ENCODE measurements around the gene RAB9A. TPM values are rescaled to one million over a fixed set of nuclear protein-coding genes. Genes with fewer than 3 reads are reported as not detected.
"Not testable (repeated sequence)": the region's sequence is repeated elsewhere in the genome, so short reads cannot be mapped to it uniquely, and the experiment has no call there.

Gene RAB9A
- total and polyA plus RNA-seq, 2 of the 8 experiments (the other 6 are each of a cell fraction or from before 2014, with no cell fraction given): 21.8 to 34.0 TPM

- not testable (repeated sequence) for H3K4ac ChIP-seq (replicated peaks; ENCODE audit: insufficient read length, low read depth, low read length); DNase-seq (ENCODE audit: low read depth in 1 of 2, low spot score in 2 of 2); H3K23ac ChIP-seq (ENCODE audit: insufficient read length); H3K4me3 ChIP-seq (ENCODE audit: extremely low read depth in 1 of 4, insufficient read depth in 2 of 4, low read depth in 3 of 4, low read length in 4 of 4); H3K27me3 ChIP-seq (replicated peaks in 1 of 4; ENCODE audit: control insufficient read depth in 3 of 4, extremely low read depth in 1 of 4, insufficient read depth in 3 of 4, low read length in 3 of 4); H4K20me1 ChIP-seq (replicated peaks in 1 of 2; ENCODE audit: control insufficient read depth in 1 of 2, insufficient read depth in 2 of 2, low read length in 2 of 2); H2BK120ac ChIP-seq (replicated peaks; ENCODE audit: low read depth, low read length); H3K27ac ChIP-seq (ENCODE audit: low read depth, low read length); H3K56ac ChIP-seq (replicated peaks; ENCODE audit: insufficient read length, low read depth, low read length); H4K5ac ChIP-seq (ENCODE audit: insufficient read length, low read depth, low read length); FAIRE-seq; H2BK20ac ChIP-seq (ENCODE audit: low read length); H3K18ac ChIP-seq (ENCODE audit: extremely low read depth, low read length); H3K4me2 ChIP-seq (ENCODE audit: insufficient read depth in 1 of 2, low read depth in 2 of 2, low read length in 2 of 2); H2BK15ac ChIP-seq (ENCODE audit: low read length); H4K91ac ChIP-seq (replicated peaks; ENCODE audit: insufficient read length, low read length); H4K8ac ChIP-seq (ENCODE audit: extremely low read depth, insufficient read depth, low read length); H3K79me1 ChIP-seq (ENCODE audit: low read depth, low read length); H3K4me1 ChIP-seq (replicated peaks in 1 of 4; ENCODE audit: control insufficient read depth in 3 of 4, insufficient read depth in 4 of 4, low read length in 3 of 4); H2BK12ac ChIP-seq (ENCODE audit: low read depth, low read length); H3K9ac ChIP-seq (replicated peaks in 1 of 4; ENCODE audit: extremely low read depth in 1 of 4, low read depth in 3 of 4, low read length in 3 of 4); H3K9me3 ChIP-seq (ENCODE audit: insufficient read depth in 2 of 2, low read depth in 1 of 2, low read length in 1 of 2); H3K23me2 ChIP-seq (ENCODE audit: low read depth, low read length); H3K36me3 ChIP-seq (ENCODE audit: control insufficient read depth in 2 of 4, insufficient read depth in 4 of 4, low read length in 3 of 4); H2AK5ac ChIP-seq (ENCODE audit: low read depth, low read length); H3K14ac ChIP-seq (ENCODE audit: insufficient read length); H2BK5ac ChIP-seq (ENCODE audit: low read depth, low read length); H2AFZ ChIP-seq (ENCODE audit: low read length); H3K79me2 ChIP-seq (ENCODE audit: control insufficient read depth in 1 of 2, insufficient read depth in 2 of 2, low read length in 2 of 2)
- ChIA-PET POLR2A (ENCODE audit: partially characterized antibody) (interaction anchor here (0.6 kb wide), 1 partner anchor 64 kb away, joined by 3 read pairs; the partner anchor contains the start of genes OFD1 and TRAPPC2), CTCF (ENCODE audit: partially characterized antibody) (interaction anchor here (1.1 kb wide), 2 partner anchors 10 to 13 kb away, joined by 4 read pairs; no protein-coding TSS in a partner anchor)
- no CpG with 5 or more reads among the region's 8 CpGs for WGBS, 2 experiments (ENCODE audit: extremely low coverage in 1 of 2, insufficient coverage in 1 of 2, insufficient read length in 1 of 2, insufficient replicate concordance in 2 of 2, low coverage in 1 of 2, low lambda C conversion rate in 2 of 2, missing lambda C conversion rate in 1 of 2)
Measured at GRCh38 chrX:13669755-13670154, 19.2 kb upstream of the RAB9A start.

All from H1 (cell line).